NK-92 treated with Interleukin-12 subunit alpha and Interleukin-12 subunit beta, amount 100 ng/mL, for 24 hours (cell line): ENCODE measurements around the gene ENO3.

Source experiments
- DNase-seq: peaks from one replicate; lab custom pipeline; 2025; lab: John Stamatoyannopoulos, UW

ENO3 gene

DNA sequence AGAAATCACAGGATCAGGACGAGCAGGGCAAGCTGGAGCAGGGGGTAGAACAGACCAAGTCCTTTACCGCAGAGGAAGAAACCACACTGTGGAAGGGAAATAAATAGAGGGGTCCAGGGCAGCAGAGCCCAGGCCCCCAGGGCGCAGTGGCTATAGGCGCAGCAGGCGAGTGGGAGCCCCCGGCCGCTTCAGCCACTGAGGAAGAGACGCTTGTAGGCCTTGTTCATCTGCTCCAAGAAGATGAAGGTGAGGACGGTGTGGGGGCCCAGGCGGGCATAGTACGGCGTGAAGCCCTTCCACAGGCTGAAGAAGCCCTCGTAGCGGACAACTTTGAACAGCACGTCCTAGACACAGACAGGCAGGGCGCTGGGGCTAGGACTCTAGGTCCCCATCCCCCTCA, 13.4 kb upstream of the ENO3 start:
- no peak for DNase-seq

DNA sequence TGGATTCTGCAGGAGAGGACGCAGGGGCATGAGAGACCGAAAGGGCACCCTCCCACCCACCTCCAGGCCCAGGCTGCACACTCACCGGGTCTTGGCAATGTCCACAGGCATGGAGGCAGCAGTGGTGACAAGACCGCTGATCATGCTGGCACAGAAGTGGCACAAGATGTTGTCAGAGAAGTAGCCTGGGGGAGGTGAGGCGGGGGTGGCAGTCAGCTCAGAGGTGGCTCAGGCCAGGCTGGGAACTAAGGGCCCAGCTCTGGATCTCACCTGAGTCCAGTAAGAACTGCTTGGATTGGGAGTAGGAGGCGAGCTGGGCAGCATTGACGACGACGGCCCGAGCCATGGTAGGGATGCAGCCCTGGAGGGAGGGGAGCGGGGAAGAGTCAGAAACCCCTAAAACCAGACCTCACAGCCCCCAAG, 12.8 kb upstream of the ENO3 start:
- DNase-seq: no peak

GRCh38 chr17:4938688-4939545, 12.0 kb upstream of the ENO3 start:
- no peak for DNase-seq

DNA sequence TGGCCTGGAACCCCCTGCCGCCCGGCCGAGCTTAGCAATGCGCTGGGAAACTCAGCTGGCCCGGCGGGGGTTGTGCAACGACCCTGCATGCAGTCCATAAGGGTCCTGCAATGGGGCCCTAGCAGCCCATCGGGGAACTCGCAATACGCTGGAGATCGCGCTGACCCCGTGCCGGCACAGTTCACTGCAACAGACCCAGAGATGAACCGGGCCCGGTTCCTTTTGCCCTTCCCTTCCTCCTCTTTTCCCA, 11.4 kb upstream of the ENO3 start:
- DNase-seq: no peak

DNA sequence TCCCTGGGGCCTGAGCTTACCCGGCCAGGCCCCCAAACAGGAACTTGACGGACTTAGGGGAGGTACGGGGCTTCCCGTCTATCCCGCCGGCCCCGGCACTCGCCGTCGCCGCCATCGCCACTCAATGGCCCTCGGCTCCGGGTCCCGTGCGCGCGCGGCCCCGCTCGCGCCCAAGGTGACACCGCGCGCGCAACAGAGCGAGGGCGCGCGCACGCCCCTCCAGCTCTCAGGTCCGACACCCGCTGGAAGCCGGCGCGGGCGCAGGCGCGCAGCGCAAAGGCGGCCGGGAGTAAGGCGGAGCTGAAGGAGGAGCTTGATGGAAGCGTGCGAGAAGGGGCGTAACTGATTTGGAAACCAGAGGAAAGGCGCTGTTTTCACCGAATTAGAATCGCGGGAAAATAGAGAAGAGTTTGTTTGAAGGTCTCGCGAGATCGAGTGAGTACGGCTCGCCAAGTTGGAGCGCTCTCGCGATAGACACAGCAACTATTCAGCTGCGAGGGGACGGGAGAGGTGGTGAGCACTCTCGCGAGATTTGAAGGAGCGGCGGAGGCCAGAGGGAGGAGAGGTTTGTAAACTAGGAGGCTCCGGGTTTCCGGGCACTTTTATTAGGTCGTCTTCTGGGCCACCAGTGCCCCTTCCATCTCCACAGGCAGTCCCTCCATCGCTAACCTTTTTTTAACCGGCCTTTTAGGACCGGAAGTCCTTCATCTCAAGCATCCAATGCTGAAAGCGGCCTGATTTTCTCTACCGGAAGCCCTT, 10.9 kb upstream of the ENO3 start, which contains the start of the genes RNF167 and SLC25A11:
RNF167 (plus strand) TSS at position 473 of the 759 bp plus-strand sequence. CDS start 642 bp downstream, outside the sequence.
SLC25A11 (minus strand) TSS at position 251 of the 759 bp plus-strand sequence; CDS start at position 115, 136 bp downstream.
- DNase-seq: peak; percentile 93

GRCh38 chr17:4940555-4941318, 10.2 kb upstream of the ENO3 start:
- DNase-seq: peak; percentile 14

DNA sequence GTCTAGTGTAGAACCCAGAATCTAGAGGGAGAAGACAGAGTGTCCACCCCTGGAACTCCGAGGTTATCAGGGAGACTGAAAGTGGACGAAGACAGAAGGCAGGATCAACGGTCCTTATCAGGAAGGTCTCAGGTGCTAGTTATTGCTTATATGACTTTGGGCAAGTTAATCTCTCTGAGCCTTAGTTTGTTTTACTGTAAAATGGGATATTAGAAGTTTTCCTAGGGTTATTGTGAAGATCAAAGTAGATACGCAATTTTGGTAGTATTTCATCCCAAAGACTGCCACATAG, 9.7 kb upstream of the ENO3 start:
- DNase-seq: no peak

- DNase-seq: no peak
These were observed 8.0 kb upstream of the ENO3 start for GRCh38 chr17:4942760-4943508.

GRCh38 chr17:4944163-4944553, 6.8 kb upstream of the ENO3 start:
- peak; percentile 10 for DNase-seq

GRCh38 chr17:4944554-4945175, 6.3 kb upstream of the ENO3 start:
- DNase-seq: no peak

DNA sequence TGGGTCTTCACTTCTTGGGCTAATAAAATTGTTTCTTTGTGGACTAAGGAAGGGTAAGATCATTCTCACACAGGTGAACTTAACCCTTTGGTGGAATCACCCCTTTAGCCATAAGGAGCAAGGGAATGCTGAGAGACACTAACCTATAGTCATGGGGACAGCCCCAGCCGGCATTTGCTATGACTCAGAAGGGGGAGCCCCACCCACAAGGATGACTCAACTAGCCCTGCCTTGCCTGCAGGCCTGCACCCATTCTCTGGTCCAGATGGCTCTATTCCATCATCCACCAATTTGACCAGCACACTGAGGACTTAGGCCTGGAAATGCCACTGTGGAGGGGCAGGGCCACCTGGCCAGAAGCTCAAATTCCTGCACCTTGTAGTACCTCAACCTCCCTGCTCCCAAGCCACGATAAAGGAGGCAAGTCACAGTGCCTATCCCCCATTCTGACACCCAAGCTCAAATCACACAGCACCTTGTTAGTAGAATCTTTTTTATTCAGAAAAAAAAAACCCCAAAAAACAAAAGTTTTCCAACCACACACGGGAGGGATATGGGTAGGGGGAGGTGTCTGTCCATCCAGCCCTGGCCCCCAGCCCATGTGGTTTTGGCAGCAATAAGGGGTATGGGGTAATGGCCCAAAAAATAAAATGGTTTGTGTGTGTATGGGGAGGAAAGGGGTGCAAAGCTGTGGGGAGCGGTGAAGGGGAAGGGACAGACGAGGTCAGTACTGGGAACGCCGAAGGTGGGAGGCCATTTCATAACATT, 5.6 kb upstream of the ENO3 start:
- peak; percentile 51 for DNase-seq

GRCh38 chr17:4945944-4946280, 5.0 kb upstream of the ENO3 start:
- DNase-seq: no peak

DNA sequence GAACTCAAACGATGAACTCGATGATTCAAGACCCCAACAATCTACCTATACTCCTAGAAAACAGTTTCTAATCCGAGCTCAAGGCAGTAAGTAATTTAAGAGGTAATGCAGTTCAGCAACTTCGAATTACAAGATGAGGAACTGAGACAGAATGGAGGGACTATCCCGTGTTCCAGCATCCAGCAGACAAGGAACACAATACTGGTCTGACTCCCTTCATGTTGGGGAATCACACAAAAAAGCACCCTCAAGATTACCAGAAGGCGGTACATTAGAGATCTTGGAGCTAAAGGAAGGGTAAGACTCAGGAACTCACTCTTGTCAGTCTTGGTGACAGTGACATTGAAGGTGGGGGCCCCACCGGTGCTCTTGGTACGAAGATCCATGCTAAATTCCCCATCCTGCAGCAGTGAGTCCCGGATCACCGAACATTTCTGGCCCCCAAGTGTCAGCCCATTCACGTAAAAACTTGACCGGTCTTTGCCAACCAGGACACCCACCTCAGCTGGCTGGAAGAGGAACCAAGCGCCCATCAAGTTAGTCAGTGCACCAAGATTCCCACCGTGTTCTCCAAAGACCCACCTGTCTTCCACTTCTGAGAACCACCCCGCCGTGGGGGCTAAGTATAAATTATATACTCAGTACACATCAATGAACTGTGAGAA, 4.5 kb upstream of the ENO3 start:
- no peak for DNase-seq

DNA sequence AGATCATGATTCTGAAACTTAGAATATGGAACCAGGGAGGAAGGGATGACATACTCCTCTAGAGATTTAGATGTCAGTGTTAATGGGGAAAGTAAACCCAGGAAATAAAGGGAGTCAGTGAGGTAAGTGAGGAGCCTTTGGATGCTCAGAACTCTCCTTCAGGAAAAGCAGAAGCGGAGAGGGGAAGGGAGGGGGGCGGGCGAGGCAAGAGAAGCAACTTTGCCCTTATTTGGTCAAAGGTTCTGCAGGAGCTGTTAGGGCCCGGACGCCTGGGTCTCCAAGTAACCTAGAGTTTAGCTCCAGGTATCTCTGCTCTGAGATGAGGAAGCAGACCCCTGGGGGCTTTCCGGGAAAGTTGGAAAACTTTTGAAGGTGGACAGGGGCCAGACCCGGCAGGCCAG, 3.9 kb upstream of the ENO3 start:
- DNase-seq: no peak

- DNase-seq: peak; percentile 55
These were observed 3.3 kb upstream of the ENO3 start for GRCh38 chr17:4947411-4948165.

DNA sequence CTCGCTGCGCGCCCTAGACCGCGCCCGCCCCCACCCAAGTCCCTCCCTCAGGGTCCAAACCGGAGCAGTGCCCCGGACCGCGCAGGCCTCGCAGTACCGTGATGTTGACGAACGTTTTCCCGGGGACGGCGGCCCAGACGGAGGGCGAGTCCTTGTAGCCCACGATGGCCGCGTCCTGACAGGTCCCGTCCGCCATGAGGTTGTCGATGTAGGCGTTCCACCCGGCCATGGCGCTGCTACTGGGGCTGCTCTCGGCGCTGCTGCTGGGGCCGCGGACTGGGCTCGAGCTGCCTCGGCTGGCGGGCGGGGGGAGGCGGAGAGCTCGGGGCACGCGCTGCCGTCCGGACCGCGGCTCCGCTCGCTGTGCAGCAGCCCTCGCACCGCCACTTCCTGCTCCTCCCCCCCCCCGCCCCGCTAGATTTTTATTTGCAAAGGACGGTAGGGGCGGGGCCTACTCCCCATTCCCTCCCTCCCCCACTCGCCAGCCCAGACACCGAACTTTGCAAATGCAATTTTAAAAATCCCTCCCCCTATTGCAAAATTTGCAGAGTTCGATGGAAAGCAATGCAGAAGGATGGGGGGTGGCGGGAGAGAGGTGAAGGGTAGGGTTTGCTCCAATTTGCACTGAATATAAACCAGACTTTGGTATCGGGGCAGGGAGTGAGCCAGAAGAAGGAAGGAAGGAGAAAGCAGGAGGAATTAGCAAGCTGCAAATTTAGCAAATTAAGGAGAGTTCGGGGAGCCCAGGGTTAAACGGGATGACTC, 2.6 kb upstream of the ENO3 start, which contains the start of gene PFN1:
PFN1 (minus strand) TSS at position 365 of the 765 bp plus-strand sequence; CDS start at position 229, 136 bp downstream.
- DNase-seq: peak; percentile 75

GRCh38 chr17:4948931-4949320, 2.0 kb upstream of the ENO3 start:
- DNase-seq: peak; percentile 54

DNA sequence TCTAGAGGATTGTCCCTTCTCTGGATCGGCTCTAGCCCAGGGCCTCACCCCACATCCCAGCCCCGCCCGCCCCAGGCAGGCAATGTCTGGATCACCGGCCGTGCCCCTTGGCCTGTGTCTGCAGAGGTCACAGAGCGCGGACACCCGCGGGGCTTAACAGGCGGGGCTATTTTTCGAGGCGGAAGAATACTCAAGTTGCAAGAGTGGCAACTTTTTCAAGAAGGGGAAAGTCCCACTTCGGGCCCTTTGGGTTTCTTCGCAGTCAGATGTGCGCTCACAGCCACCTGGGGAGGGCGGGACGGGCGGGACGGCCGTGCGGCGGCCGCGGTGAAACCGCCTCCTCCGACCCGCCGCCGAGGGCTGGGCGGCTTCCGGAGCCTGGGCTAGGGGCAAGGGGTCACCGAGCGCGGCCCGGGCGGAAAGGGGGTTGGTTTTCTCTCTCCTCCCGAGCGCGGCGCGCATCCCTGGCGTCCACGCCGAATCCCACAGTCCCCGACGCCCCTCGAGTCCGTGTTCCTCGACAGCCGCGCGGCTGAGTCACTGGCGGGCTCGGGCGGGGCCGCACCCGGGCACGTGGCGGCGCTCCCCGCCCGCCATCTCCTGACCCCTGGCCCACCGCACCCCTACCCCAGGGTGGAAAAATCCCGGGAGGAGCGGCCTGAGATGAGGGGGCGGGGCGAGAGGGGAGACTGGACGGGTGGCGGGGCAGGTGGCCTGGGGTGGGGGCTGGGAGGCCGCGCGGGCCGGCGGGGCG, 1.4 kb upstream of the ENO3 start:
- DNase-seq: peak; percentile 68
